Activated naive CD4-positive, alpha-beta T cell treated with anti-CD3 and anti-CD28 coated beads, Interleukin-2, amount 10 ng/mL, durations not matched to agents 7 days and 5 days (primary cell): ENCODE results near the gene ATPAF2.

Experiments used
- CTCF ChIA-PET: fragments of 350-600 bp; sonication (Branson Sonifier 250); formaldehyde crosslinking; loops from one replicate; lab custom pipeline; 2021; ENCODE audit warnings: antibody characterized with exemption; lab: Charles Lee
- DNase-seq: peaks from one replicate; pipeline ENCODE4 v3.0.0-alpha.2; 2020
- H3K27ac Mint-ChIP-seq: one replicate; pipeline ENCODE4 v1.8.0; 2021; ENCODE audit warnings: mild to moderate bottlenecking, moderate library complexity, mixed read lengths
- H3K27me3 Mint-ChIP-seq: one replicate; pipeline ENCODE4 v1.8.0; 2021; ENCODE audit warnings: mild to moderate bottlenecking, mixed read lengths
- H3K36me3 Mint-ChIP-seq: one replicate; pipeline ENCODE4 v1.8.0; 2021; ENCODE audit warnings: mixed read lengths
- H3K4me1 Mint-ChIP-seq: one replicate; pipeline ENCODE4 v1.8.0; 2021; ENCODE audit warnings: mixed read lengths
- H3K4me3 Mint-ChIP-seq: one replicate; pipeline ENCODE4 v1.8.0; 2021; ENCODE audit warnings: mild to moderate bottlenecking, moderate library complexity, mixed read lengths
- H3K9me3 Mint-ChIP-seq: one replicate; pipeline ENCODE4 v1.8.0; 2021; ENCODE audit warnings: mixed read lengths

Gene ATPAF2

GRCh38 chr17:18028952-18029540 is 9.9 kb downstream of the ATPAF2 start:
- no peaks in the 10 kb centered on the region for H3K27me3 Mint-ChIP-seq

GRCh38 chr17:18028114-18028951 is 10.6 kb downstream of the ATPAF2 start:
- Mint-ChIP-seq H3K4me1 (peaks cover 28% of the 10 kb centered on the region), H3K36me3 (peaks cover 10% of the 10 kb centered on the region), H3K4me3 (no peak overlapping the region), H3K27ac (no peak overlapping the region), H3K27me3 (no peaks in the 10 kb centered on the region), H3K9me3 (no peaks in the 10 kb centered on the region)
- CTCF ChIA-PET: interaction anchor here (0.6 to 1.0 kb wide), 3 partner anchors 109 to 1811 kb away, joined by 3 to 4 read pairs (median 4); no protein-coding TSS in a partner anchor
- DNase-seq: no peak

More at GRCh38 chr17:18028952-18029540, 9.9 kb downstream of the ATPAF2 start:
- Mint-ChIP-seq H3K4me3 (no peak overlapping the region), H3K4me1 (peaks cover 33% of the 10 kb centered on the region), H3K27ac (no peak overlapping the region), H3K9me3 (no peaks in the 10 kb centered on the region), H3K36me3 (peaks cover 12% of the 10 kb centered on the region)
- DNase-seq: no peak
- CTCF ChIA-PET: interaction anchor here (1.0 kb wide), 2 partner anchors 110 to 221 kb away, joined by 3 to 4 read pairs; no protein-coding TSS in a partner anchor

- H3K27ac Mint-ChIP-seq: no peak overlapping the region
- H3K4me3 Mint-ChIP-seq: no peak overlapping the region
- CTCF ChIA-PET: no interaction called here
- no peak for DNase-seq
- no peaks in the 10 kb centered on the region for H3K27me3 Mint-ChIP-seq
- H3K36me3 Mint-ChIP-seq: peaks cover 10% of the 10 kb centered on the region
- H3K4me1 Mint-ChIP-seq: peaks cover 17% of the 10 kb centered on the region
- no peaks in the 10 kb centered on the region for H3K9me3 Mint-ChIP-seq
Observed at GRCh38 chr17:18027280-18027679, 11.7 kb downstream of the ATPAF2 start.

- Mint-ChIP-seq H3K4me1 (peaks cover 11% of the 10 kb centered on the region), H3K9me3 (no peaks in the 10 kb centered on the region), H3K4me3 (no peak overlapping the region), H3K36me3 (peaks cover 10% of the 10 kb centered on the region), H3K27ac (peak overlapping the region; percentile 0), H3K27me3 (no peaks in the 10 kb centered on the region)
- no peak for DNase-seq
- CTCF ChIA-PET: interaction anchor here (1.6 kb wide), 1 partner anchor 135 kb away, joined by 6 read pairs; no protein-coding TSS in a partner anchor
Observed at GRCh38 chr17:18025945-18026776, 12.8 kb downstream of the ATPAF2 start.

GRCh38 chr17:18025241-18025944 is 13.6 kb downstream of the ATPAF2 start:
- CTCF ChIA-PET: interaction anchor here (0.9 to 1.6 kb wide), 2 partner anchors 31 to 135 kb away, joined by 3 to 6 read pairs; no protein-coding TSS in a partner anchor
- H3K36me3 Mint-ChIP-seq: peaks cover 10% of the 10 kb centered on the region
- H3K27ac Mint-ChIP-seq: peak overlapping the region; percentile 0
- no peaks in the 10 kb centered on the region for H3K27me3 Mint-ChIP-seq
- peaks cover 11% of the 10 kb centered on the region for H3K4me1 Mint-ChIP-seq
- H3K4me3 Mint-ChIP-seq: no peak overlapping the region
- no peak for DNase-seq
- no peaks in the 10 kb centered on the region for H3K9me3 Mint-ChIP-seq

- Mint-ChIP-seq H3K27me3 (no peaks in the 10 kb centered on the region), H3K27ac (no peak overlapping the region), H3K36me3 (peaks cover 6% of the 10 kb centered on the region), H3K4me1 (peaks cover 7% of the 10 kb centered on the region), H3K4me3 (no peak overlapping the region), H3K9me3 (no peaks in the 10 kb centered on the region)
- CTCF ChIA-PET: interaction anchor here (1.3 kb wide), 1 partner anchor 36 kb away, joined by 5 read pairs; no protein-coding TSS in a partner anchor
- no peak for DNase-seq
Observed at GRCh38 chr17:18021372-18021771, 17.6 kb downstream of the ATPAF2 start.

GRCh38 chr17:18020971-18021370 is 18.0 kb downstream of the ATPAF2 start:
- DNase-seq: no peak
- CTCF ChIA-PET: no interaction called here
- H3K9me3 Mint-ChIP-seq: no peaks in the 10 kb centered on the region
- peaks cover 6% of the 10 kb centered on the region for H3K36me3 Mint-ChIP-seq
- no peak overlapping the region for H3K4me3 Mint-ChIP-seq
- H3K4me1 Mint-ChIP-seq: peaks cover 4% of the 10 kb centered on the region
- peak overlapping the region; percentile 5 for H3K27ac Mint-ChIP-seq
- no peaks in the 10 kb centered on the region for H3K27me3 Mint-ChIP-seq

- no peaks in the 10 kb centered on the region for H3K27me3 Mint-ChIP-seq
Observed at GRCh38 chr17:18019838-18020154, 19.2 kb downstream of the ATPAF2 start.

GRCh38 chr17:18018411-18018921 is 20.5 kb downstream of the ATPAF2 start:
- peaks cover 4% of the 10 kb centered on the region for H3K36me3 Mint-ChIP-seq
- H3K9me3 Mint-ChIP-seq: no peaks in the 10 kb centered on the region
- H3K4me3 Mint-ChIP-seq: no peak overlapping the region
- no peaks in the 10 kb centered on the region for H3K27me3 Mint-ChIP-seq
- CTCF ChIA-PET: interaction anchor here (1.5 kb wide), 1 partner anchor 10 kb away, joined by 3 read pairs; no protein-coding TSS in a partner anchor
- no peak for DNase-seq
- no peak overlapping the region for H3K27ac Mint-ChIP-seq
- no peaks in the 10 kb centered on the region for H3K4me1 Mint-ChIP-seq

More at GRCh38 chr17:18019838-18020154, 19.2 kb downstream of the ATPAF2 start:
- no peaks in the 10 kb centered on the region for H3K9me3 Mint-ChIP-seq
- peaks cover 4% of the 10 kb centered on the region for H3K36me3 Mint-ChIP-seq
- no peaks in the 10 kb centered on the region for H3K4me1 Mint-ChIP-seq
- H3K27ac Mint-ChIP-seq: no peak overlapping the region
- H3K4me3 Mint-ChIP-seq: no peak overlapping the region
- CTCF ChIA-PET: interaction anchor here (1.5 kb wide), 1 partner anchor 11 kb away, joined by 3 read pairs; no protein-coding TSS in a partner anchor
- DNase-seq: no peak

- no peaks in the 10 kb centered on the region for H3K9me3 Mint-ChIP-seq
- no peaks in the 10 kb centered on the region for H3K4me1 Mint-ChIP-seq
- no peaks in the 10 kb centered on the region for H3K27me3 Mint-ChIP-seq
- H3K36me3 Mint-ChIP-seq: peaks cover 6% of the 10 kb centered on the region
- H3K4me3 Mint-ChIP-seq: no peak overlapping the region
- H3K27ac Mint-ChIP-seq: no peak overlapping the region
- CTCF ChIA-PET: no interaction called here
- no peak for DNase-seq
Observed at GRCh38 chr17:18017958-18018357, 21.0 kb downstream of the ATPAF2 start.

GRCh38 chr17:18016426-18016825 is 22.5 kb downstream of the ATPAF2 start:
- DNase-seq: no peak
- H3K36me3 Mint-ChIP-seq: peaks cover 6% of the 10 kb centered on the region
- H3K27me3 Mint-ChIP-seq: no peaks in the 10 kb centered on the region
- no peak overlapping the region for H3K4me3 Mint-ChIP-seq
- no peaks in the 10 kb centered on the region for H3K9me3 Mint-ChIP-seq
- CTCF ChIA-PET: interaction anchor here (0.6 kb wide), 1 partner anchor 25 kb away, joined by 3 read pairs; no protein-coding TSS in a partner anchor
- H3K4me1 Mint-ChIP-seq: no peaks in the 10 kb centered on the region
- no peak overlapping the region for H3K27ac Mint-ChIP-seq

GRCh38 chr17:18015593-18015992 is 23.4 kb downstream of the ATPAF2 start:
- Mint-ChIP-seq H3K27me3 (no peaks in the 10 kb centered on the region), H3K9me3 (no peaks in the 10 kb centered on the region), H3K27ac (no peak overlapping the region), H3K36me3 (peaks cover 6% of the 10 kb centered on the region), H3K4me3 (no peak overlapping the region), H3K4me1 (no peaks in the 10 kb centered on the region)
- no peak for DNase-seq
- CTCF ChIA-PET: no interaction called here

- Mint-ChIP-seq H3K36me3 (peaks cover 6% of the 10 kb centered on the region), H3K9me3 (no peaks in the 10 kb centered on the region), H3K4me3 (no peak overlapping the region), H3K27ac (no peak overlapping the region), H3K27me3 (no peaks in the 10 kb centered on the region), H3K4me1 (no peaks in the 10 kb centered on the region)
- CTCF ChIA-PET: no interaction called here
- DNase-seq: no peak
Observed at GRCh38 chr17:18014006-18014405, 25.0 kb downstream of the ATPAF2 start.
